Adipocyte (in vitro differentiated cells): ENCODE data around the gene FOXF1.

Experiments
- DNase-seq: peaks from one replicate; pipeline ENCODE4 v3.0.0-alpha.2; 2015; ENCODE audit warnings: low read depth
- H3K27me3 ChIP-seq: replicated peaks from 2 replicates; pipeline ENCODE4 v1.7.0; 2013; ENCODE audit warnings: mild to moderate bottlenecking, low read length, moderate library complexity; ENCODE audit not compliant: control insufficient read depth, insufficient read depth
- H3K36me3 ChIP-seq: 2 replicates; pipeline ENCODE4 v1.7.0; 2013; ENCODE audit warnings: low read length, mild to moderate bottlenecking, moderate library complexity; ENCODE audit not compliant: control insufficient read depth, insufficient read depth, severe bottlenecking
- H3K4me1 ChIP-seq: 2 replicates; pipeline ENCODE4 v1.7.0; 2013; ENCODE audit warnings: mild to moderate bottlenecking, low read length, moderate library complexity; ENCODE audit not compliant: control insufficient read depth, insufficient read depth
- H3K4me3 ChIP-seq: 2 replicates; pipeline ENCODE4 v1.7.0; 2013; ENCODE audit warnings: mild to moderate bottlenecking, low read length, moderate library complexity
- H3K9ac ChIP-seq: 2 replicates; pipeline ENCODE4 v1.7.0; 2013; ENCODE audit warnings: mild to moderate bottlenecking, low read length, moderate library complexity
- H3K9me3 ChIP-seq: 2 replicates; pipeline ENCODE4 v1.7.0; 2013; ENCODE audit warnings: mild to moderate bottlenecking, low read length, moderate library complexity; ENCODE audit not compliant: control insufficient read depth

FOXF1 gene

DNA sequence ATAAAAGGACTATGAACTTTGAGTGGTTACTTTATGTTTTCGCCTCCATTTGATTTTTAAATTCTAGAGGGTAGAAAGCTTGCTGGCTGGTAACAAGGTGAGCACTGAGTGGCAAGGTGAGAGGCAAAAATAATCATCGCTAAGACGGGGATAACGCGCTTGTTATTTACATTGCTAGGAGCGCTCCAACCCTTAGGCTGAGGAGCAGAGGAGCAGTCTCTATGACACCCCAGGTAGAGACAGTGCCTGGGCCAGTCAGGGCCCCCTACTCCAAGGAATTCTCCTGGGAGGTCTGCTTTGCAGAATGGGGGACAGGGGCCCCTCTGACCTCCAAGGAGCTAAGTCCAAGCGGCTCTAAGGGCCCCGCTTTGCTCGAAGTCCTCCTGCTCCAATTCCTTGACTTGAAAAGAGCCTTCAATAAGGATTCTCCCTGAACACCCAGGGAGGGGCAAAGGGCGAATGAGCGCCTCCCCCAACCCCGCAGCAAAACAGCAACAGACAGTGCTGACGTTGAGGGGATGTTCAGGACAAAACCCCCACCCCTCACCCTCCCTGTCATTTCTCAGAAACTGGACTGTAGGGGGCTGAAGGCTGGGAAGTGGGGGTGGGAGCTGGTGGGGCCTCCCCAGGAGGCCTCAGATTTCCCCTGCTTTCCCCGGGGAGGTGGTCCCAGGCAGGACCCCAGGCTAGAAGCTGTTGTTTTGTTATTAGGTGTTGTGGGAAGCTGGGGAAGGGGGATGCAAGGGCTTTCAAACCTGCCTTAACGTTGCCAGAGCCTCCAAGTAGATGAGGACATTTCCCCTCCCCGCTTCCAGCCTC is 10.2 kb upstream of the FOXF1 start:
- Histone ChIP-seq H3K9ac (no peak overlapping the region), H3K36me3 (no peaks in the 10 kb centered on the region), H3K9me3 (no peaks in the 10 kb centered on the region), H3K4me1 (peaks cover 9% of the 10 kb centered on the region), H3K27me3 (peaks cover 88% of the 10 kb centered on the region), H3K4me3 (no peak overlapping the region)
- DNase-seq: no peak

GRCh38 chr16:86500708-86501510 is 9.4 kb upstream of the FOXF1 start:
- Histone ChIP-seq H3K36me3 (no peaks in the 10 kb centered on the region), H3K9me3 (no peaks in the 10 kb centered on the region), H3K27me3 (peaks cover 84% of the 10 kb centered on the region), H3K4me1 (peaks cover 12% of the 10 kb centered on the region), H3K9ac (no peak overlapping the region), H3K4me3 (no peak overlapping the region)
- DNase-seq: no peak

GRCh38 chr16:86501989-86502855 is 8.1 kb upstream of the FOXF1 start:
- no peaks in the 10 kb centered on the region for H3K36me3 ChIP-seq

GRCh38 chr16:86502856-86503748 is 7.2 kb upstream of the FOXF1 start:
- H3K4me1 ChIP-seq: peaks cover 12% of the 10 kb centered on the region
- no peak for DNase-seq
- H3K4me3 ChIP-seq: no peak overlapping the region
- no peaks in the 10 kb centered on the region for H3K36me3 ChIP-seq
- no peaks in the 10 kb centered on the region for H3K9me3 ChIP-seq
- H3K9ac ChIP-seq: no peak overlapping the region
- peaks cover 94% of the 10 kb centered on the region for H3K27me3 ChIP-seq

More at GRCh38 chr16:86501989-86502855, 8.1 kb upstream of the FOXF1 start:
- peaks cover 87% of the 10 kb centered on the region for H3K27me3 ChIP-seq
- no peaks in the 10 kb centered on the region for H3K9me3 ChIP-seq
- no peak overlapping the region for H3K4me3 ChIP-seq
- H3K4me1 ChIP-seq: peaks cover 12% of the 10 kb centered on the region
- DNase-seq: no peak
- no peak overlapping the region for H3K9ac ChIP-seq

DNA sequence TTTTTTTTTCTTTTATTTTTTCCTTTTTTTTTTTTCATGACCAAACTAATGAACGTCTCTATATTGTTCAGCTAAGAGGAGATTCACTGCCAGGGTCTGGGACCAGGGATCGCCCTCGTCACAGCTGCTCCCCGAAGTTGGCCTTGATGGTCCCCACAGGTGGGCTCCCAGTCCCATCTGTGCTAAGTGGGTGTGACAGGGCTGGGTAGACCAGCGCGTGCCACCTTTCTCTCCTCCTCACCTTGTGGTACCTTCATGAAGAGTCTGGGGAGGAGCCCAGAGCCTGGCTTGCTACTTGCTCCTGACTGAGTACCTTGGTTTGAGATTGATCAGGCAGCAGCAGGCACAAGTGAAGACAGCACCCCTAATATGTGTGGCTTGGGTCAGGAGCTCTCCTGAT is 6.5 kb upstream of the FOXF1 start:
- no peak for DNase-seq
- Histone ChIP-seq H3K27me3 (peaks cover 92% of the 10 kb centered on the region), H3K9ac (no peak overlapping the region), H3K9me3 (no peaks in the 10 kb centered on the region), H3K36me3 (no peaks in the 10 kb centered on the region), H3K4me1 (peaks cover 10% of the 10 kb centered on the region), H3K4me3 (no peak overlapping the region)

DNA sequence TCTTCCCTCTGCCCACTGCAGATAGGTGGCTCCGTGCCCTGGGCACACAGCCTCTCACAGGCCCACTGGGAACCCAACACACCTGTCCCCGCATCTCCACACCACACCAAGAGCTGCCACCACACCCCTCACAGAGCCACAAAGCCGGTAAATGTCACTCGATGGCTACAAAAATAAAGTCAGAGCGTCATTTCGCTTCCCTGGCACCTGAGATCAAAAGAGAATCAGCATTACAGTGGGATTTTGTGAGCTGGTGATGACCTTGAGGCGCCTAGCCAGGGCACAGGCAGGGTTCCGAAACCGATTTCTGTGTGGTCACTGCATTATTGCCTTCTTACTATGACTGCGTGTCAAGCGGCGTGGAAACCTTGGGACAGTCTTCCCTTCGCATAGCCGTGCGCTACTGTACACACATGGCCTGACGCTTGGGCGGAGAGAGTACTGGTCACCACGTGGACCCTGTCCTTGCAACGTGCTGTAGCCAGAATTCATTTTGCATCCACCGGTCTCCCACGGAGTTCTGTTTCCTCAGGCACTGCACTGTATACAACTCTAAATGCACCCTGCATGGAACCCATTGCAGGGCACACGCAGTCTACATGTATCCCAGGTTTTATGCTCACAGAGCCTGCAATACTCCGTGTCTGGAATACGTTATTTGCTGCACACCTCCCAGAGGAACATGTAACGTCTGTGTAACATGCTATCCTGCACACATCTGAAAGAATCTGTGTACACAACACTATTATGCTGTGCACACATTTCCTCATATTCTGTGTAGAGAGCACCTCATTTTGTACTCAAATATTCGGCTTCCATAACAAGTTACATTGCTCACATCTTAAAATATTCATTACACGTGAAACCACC is 5.8 kb upstream of the FOXF1 start:
- Histone ChIP-seq H3K9ac (no peak overlapping the region), H3K27me3 (peaks cover 89% of the 10 kb centered on the region), H3K4me1 (peaks cover 9% of the 10 kb centered on the region), H3K36me3 (no peaks in the 10 kb centered on the region), H3K9me3 (no peaks in the 10 kb centered on the region), H3K4me3 (no peak overlapping the region)
- no peak for DNase-seq

GRCh38 chr16:86505185-86505898 is 5.0 kb upstream of the FOXF1 start:
- Histone ChIP-seq H3K36me3 (no peaks in the 10 kb centered on the region), H3K9me3 (no peaks in the 10 kb centered on the region), H3K4me3 (no peak overlapping the region), H3K9ac (no peak overlapping the region), H3K4me1 (peaks cover 9% of the 10 kb centered on the region), H3K27me3 (peaks cover 82% of the 10 kb centered on the region)
- DNase-seq: peak; percentile 35

DNA sequence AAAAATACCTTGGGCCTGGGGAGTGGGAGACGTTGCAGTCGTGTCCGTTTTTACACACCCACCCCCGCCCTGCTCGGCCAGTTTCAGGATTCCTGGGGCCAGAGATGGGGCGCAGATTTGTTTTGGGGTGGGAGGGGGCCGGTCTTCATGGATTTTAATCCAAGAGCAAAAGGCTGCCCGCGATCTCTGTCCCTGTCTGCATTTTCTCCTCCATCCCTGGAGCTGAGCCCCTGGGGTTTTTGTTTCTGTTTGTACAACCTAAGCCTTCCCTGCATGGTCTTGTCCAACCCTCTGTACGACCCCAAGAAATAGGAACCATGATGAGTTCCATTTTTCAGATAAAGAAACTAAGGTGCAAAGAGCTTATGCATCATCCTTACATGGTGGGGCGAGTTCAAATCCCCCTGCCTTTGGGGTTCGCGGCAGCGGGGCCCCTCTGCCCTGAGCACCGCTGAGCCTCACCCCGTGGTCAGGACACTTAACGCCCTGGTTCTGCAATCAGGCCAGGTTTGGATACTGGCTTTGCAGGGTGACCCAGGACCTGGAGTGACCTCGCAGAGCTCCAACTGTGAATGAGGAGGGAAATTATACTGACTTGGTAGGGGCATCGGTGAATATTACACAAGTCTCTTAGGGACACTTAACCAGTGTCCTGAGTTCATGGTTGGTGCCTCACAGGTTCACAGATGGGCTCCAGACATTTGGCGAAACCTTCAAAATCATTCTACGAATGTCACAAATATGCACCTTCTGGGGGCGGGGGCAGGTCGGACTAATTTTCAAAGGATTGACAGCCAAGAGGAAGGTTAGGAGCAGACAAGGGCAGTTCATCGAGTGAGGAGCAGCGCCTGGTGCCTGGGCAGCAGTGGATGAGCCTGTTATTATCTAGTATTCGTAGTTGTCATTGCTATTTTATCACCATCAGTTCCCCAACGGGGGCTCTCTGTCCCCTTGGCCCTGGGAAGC is 4.1 kb upstream of the FOXF1 start:
- Histone ChIP-seq H3K9me3 (no peaks in the 10 kb centered on the region), H3K36me3 (no peaks in the 10 kb centered on the region), H3K4me3 (no peak overlapping the region), H3K9ac (no peak overlapping the region), H3K4me1 (peaks cover 9% of the 10 kb centered on the region), H3K27me3 (peaks cover 73% of the 10 kb centered on the region)
- DNase-seq: no peak
